Astrocyte (in vitro differentiated cells and primary cell): ENCODE data around the gene SLC25A21.

Experiments
- CTCF ChIP-seq: IDR thresholded peaks from 2 replicates; pipeline ENCODE4 v1.5.1; 2011; ENCODE audit warnings: low read depth, mild to moderate bottlenecking, inconsistent platforms, low read length, moderate library complexity; ENCODE audit not compliant: insufficient read depth
- EZH2 ChIP-seq: IDR thresholded peaks from 2 replicates; pipeline ENCODE4 v1.6.1; 2012; ENCODE audit warnings: mild to moderate bottlenecking, low read length, inconsistent platforms; ENCODE audit not compliant: insufficient read depth

GRCh38 chr14:37187294-37187693 lies 14.9 kb upstream of the SLC25A21 start:
- TF ChIP-seq CTCF (no peak), EZH2 (no peak)
